NCI-H187 (cell line): ENCODE results near the gene BANP.
"Not testable (repeated sequence)": the region's sequence is repeated elsewhere in the genome, so short reads cannot be mapped to it uniquely, and the experiment has no call there.

Source experiments
- DNase-seq, 2 experiments: peaks; one replicate each; lab custom pipeline; 2025; lab: John Stamatoyannopoulos, UW

BANP gene

GRCh38 chr16:88067530-88068411 is 116.5 kb downstream of the BANP start:
- no peak for DNase-seq

GRCh38 chr16:88068476-88069396 is 117.5 kb downstream of the BANP start:
- DNase-seq, result no peak

GRCh38 chr16:88069397-88070168 is 118.3 kb downstream of the BANP start:
- DNase-seq, result no peak

- no peak for DNase-seq
Measured at GRCh38 chr16:88070341-88070740, 119.1 kb downstream of the BANP start.

- DNase-seq, result no peak
Measured at GRCh38 chr16:88070989-88071625, 119.9 kb downstream of the BANP start.

- DNase-seq, result no peak
Measured at GRCh38 chr16:88071908-88072307, 120.7 kb downstream of the BANP start.

- no peak for DNase-seq
Measured at GRCh38 chr16:88072571-88073001, 121.4 kb downstream of the BANP start.

GRCh38 chr16:88073201-88073721 is 122.0 kb downstream of the BANP start:
- no peak for DNase-seq

GRCh38 chr16:88074041-88074440 is 122.8 kb downstream of the BANP start:
- DNase-seq, result no peak

- DNase-seq, result no peak
Measured at GRCh38 chr16:88076211-88076931, 125.1 kb downstream of the BANP start.

GRCh38 chr16:88076932-88077320 is 125.7 kb downstream of the BANP start:
- DNase-seq, result not testable (repeated sequence)

GRCh38 chr16:88077328-88078108 is 126.3 kb downstream of the BANP start:
- DNase-seq, result no peak

GRCh38 chr16:88078111-88078775 is 127.0 kb downstream of the BANP start:
- DNase-seq, result no peak

GRCh38 chr16:88083582-88083981 is 132.3 kb downstream of the BANP start:
- DNase-seq, result no peak

- DNase-seq, result no peak
Measured at GRCh38 chr16:88084881-88085280, 133.6 kb downstream of the BANP start.

GRCh38 chr16:88086571-88087516 is 135.6 kb downstream of the BANP start:
- DNase-seq, result no peak

GRCh38 chr16:88087517-88087877 is 136.3 kb downstream of the BANP start:
- DNase-seq, result no peak

- DNase-seq, result no peak
Measured at GRCh38 chr16:88088161-88088581, 136.9 kb downstream of the BANP start.
